ENCODE measurements around the gene FUZ.

- TF ChIP-seq CTCF (conservative IDR thresholded peaks at IDR 0.05 in 1 of 2, IDR thresholded peaks at IDR 0.05 in 1 of 2; ENCODE audit: low read depth in 1 of 2, low read length in 2 of 2), result no peak
- no peak for TF ChIP-seq EZH2 (IDR thresholded peaks at IDR 0.05; ENCODE audit: low read length, missing control alignments)
Measured at GRCh38 chr19:49858088-49858985, 45.2 kb upstream of the FUZ start.
